Esophagus (tissue), 2 donors: ENCODE measurements around the gene COL1A2. TPM values are rescaled to one million over a fixed set of nuclear protein-coding genes. Genes with fewer than 3 reads are reported as not detected.

Experiments used
- H3K27ac ChIP-seq, 2 donors: one replicate each; pipeline ENCODE4 v1.5.1; 2013; ENCODE audit warnings: low read depth in 2 of 2, mild to moderate bottlenecking in 2 of 2, inconsistent platforms in 1 of 2, low read length in 1 of 2, moderate library complexity in 1 of 2
- H3K27me3 ChIP-seq, 2 donors: one replicate each; pipeline ENCODE4 v1.6.1; 2013; ENCODE audit warnings: low read length in 2 of 2, control low read depth in 1 of 2, mild to moderate bottlenecking in 1 of 2; ENCODE audit not compliant: insufficient read depth in 2 of 2, control insufficient read depth in 1 of 2
- H3K36me3 ChIP-seq, 2 donors: one replicate each; pipeline ENCODE4 v1.6.1; 2013; ENCODE audit warnings: low read length in 1 of 2; ENCODE audit not compliant: control insufficient read depth in 2 of 2, insufficient read depth in 2 of 2
- H3K4me1 ChIP-seq, 2 donors: one replicate each; pipeline ENCODE4 v1.6.1; 2013; ENCODE audit warnings: low read length in 1 of 2; ENCODE audit not compliant: control insufficient read depth in 2 of 2, insufficient read depth in 2 of 2
- H3K4me3 ChIP-seq, 2 donors: one replicate each; pipeline ENCODE4 v1.5.1; 2013; ENCODE audit warnings: low read length in 2 of 2, mild to moderate bottlenecking in 2 of 2, low read depth in 1 of 2, moderate library complexity in 1 of 2
- H3K9me3 ChIP-seq, 2 donors: one replicate each; pipeline ENCODE4 v1.6.1; 2013; ENCODE audit warnings: mild to moderate bottlenecking in 2 of 2, low read depth in 1 of 2, low read length in 1 of 2, moderate library complexity in 1 of 2; ENCODE audit not compliant: control insufficient read depth in 2 of 2, insufficient read depth in 1 of 2
- WGBS, 2 donors: extraction: QIAGEN DNeasy Blood & Tissue Kit; methylation state at CpG; one replicate each; pipeline ENCODE4 v1.1.7; 2013; 5-methylcytosine and 5-hydroxymethylcytosine counted together
- polyA plus RNA-seq, 2 donors: library from polyadenylated mRNA; stranded (reverse); fragments of 200-250 nt; gene quantifications; one replicate each; pipeline ENCODE4 v1.2.3, GENCODE V29; 2013
- donor health status: healthy with polysubstance abuse.
- donor health status: Bipolar disorder and iron deficiency.

Gene COL1A2
- polyA plus RNA-seq, 2 donors: 13.4 to 26.4 TPM

DNA sequence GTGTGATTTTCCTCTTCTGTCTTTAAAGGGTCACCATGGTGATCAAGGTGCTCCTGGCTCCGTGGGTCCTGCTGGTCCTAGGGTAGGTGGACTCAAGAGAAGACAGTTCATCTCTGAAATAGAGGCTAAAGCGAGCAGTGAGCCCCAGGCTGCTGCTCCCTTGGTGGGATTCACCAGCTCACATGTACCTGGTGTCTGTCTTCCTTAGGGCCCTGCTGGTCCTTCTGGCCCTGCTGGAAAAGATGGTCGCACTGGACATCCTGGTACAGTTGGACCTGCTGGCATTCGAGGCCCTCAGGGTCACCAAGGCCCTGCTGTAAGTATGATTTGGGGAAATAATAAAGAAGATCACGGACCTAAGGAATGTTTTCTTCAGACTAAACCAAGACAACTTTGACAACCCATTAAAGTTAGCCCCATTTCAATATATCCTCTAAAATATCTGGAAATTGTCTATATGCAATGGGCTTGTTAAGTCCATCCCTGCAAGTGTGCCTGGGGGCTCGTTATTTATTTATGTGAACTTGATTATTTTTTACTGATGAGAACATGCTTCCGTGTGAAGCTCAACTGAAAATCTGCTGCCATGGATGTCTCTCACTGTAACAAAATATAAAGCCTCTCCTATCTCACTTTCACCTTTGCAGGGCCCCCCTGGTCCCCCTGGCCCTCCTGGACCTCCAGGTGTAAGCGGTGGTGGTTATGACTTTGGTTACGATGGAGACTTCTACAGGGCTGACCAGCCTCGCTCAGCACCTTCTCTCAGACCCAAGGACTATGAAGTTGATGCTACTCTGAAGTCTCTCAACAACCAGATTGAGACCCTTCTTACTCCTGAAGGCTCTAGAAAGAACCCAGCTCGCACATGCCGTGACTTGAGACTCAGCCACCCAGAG, 32.5 kb downstream of the COL1A2 start:
- Histone ChIP-seq H3K9me3 (no peaks in the 10 kb centered on the region), H3K4me1 (no peaks in the 10 kb centered on the region), H3K4me3 (no peak overlapping the region), H3K27me3 (no peaks in the 10 kb centered on the region), H3K36me3 (peaks cover 0 to 2% of the 10 kb centered on the region in 2 donors), H3K27ac (peak overlapping the region in 1 of 2 donors; percentile 49)
- 76 to 78% methylated on average over 12 of the region's 12 CpGs for WGBS, 2 donors

DNA sequence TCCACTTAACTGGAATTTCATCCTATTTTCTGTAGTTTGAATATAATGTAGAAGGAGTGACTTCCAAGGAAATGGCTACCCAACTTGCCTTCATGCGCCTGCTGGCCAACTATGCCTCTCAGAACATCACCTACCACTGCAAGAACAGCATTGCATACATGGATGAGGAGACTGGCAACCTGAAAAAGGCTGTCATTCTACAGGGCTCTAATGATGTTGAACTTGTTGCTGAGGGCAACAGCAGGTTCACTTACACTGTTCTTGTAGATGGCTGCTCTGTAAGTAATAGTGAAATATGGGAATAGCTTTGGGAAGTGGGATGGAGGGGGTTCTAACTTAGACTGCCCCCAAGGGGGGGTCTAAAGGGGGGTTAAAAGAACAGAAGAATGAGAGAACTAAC, 34.5 kb downstream of the COL1A2 start:
- no peaks in the 10 kb centered on the region for H3K27me3 ChIP-seq
- H3K4me3 ChIP-seq: no peak overlapping the region
- H3K9me3 ChIP-seq: no peaks in the 10 kb centered on the region
- 87 to 90% methylated on average over 1 of the region's 1 CpG for WGBS, 2 donors
- H3K36me3 ChIP-seq: peaks cover 0 to 2% of the 10 kb centered on the region in 2 donors
- no peak overlapping the region for H3K27ac ChIP-seq
- no peaks in the 10 kb centered on the region for H3K4me1 ChIP-seq

DNA sequence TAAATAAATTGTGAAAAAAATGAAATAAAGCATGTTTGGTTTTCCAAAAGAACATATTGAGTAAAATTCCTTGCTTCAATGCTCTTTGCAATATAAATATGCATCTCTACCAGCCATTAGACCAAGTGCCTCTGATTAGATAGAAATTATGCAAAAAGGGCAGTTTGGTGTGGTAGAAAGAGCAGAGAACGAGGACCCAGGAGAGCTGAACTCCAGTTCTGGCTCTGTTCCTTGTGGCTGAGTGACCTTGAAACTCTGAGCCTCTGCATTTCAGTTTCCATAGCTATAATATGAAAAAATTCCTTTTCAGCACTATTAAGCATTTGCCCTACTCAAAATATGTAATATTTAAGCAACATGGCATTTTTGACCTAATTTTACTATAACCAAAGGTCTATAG, 36.5 kb downstream of the COL1A2 start:
- H3K4me1 ChIP-seq: no peaks in the 10 kb centered on the region
- WGBS, 2 donors: 45 to 67% methylated on average over 1 of the region's 1 CpG
- no peak overlapping the region for H3K27ac ChIP-seq
- H3K27me3 ChIP-seq: no peaks in the 10 kb centered on the region
- no peak overlapping the region for H3K4me3 ChIP-seq
- no peaks in the 10 kb centered on the region for H3K9me3 ChIP-seq
- H3K36me3 ChIP-seq: peaks cover 0 to 2% of the 10 kb centered on the region in 2 donors

DNA sequence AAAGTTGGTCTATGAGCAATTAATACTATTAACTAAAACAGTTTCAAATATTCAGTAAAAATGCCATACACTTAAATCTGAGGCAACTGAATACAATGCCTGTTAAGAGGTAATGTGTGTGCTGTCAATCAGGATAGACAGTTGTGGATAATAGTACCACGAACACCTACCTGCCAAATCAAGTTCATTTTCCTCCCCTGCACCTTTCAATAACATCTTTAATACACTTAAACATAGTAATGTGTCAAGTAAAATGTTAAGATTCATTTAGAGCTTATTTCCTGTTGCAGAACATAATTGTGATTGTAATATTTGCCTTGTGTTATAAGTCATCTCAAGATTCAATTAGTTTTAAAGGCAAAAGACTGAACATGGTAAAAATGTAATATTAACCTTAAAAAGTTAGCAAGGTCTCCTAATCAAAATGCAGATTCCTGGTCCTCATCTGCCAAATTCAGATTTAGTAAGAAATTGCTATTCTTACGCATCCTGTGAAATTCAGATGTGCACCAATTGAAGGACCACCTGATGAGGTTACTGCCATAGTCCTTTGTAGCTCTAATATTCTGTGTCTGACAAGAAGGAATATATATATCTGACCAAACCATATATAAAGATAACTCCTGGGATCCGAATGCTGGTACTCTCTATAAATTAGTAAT, 37.1 kb downstream of the COL1A2 start:
- Histone ChIP-seq H3K36me3 (peaks cover 0 to 2% of the 10 kb centered on the region in 2 donors), H3K9me3 (no peaks in the 10 kb centered on the region), H3K27me3 (no peaks in the 10 kb centered on the region), H3K4me3 (no peak overlapping the region), H3K4me1 (no peaks in the 10 kb centered on the region), H3K27ac (no peak overlapping the region)
- 73 to 74% methylated on average over 3 of the region's 3 CpGs for WGBS, 2 donors

DNA sequence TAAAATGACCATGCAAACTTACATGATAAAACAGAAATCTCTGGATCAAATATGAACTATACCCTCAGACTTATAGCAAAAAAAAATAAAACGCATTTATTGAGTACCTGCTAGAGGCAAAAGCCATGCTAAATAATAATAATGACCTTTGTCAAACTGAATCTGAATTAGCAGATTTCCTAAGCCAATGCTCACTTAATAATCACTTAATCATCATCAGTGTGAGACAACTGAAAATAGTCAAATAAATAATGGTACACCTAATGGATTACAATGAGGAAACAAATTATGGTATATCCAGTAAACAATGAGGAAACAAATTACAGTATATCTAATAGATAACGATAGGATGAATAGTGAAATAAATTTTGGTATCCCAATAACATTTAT, 37.6 kb downstream of the COL1A2 start:
- 79 to 89% methylated on average over 2 of the region's 2 CpGs for WGBS, 2 donors
- no peaks in the 10 kb centered on the region for H3K9me3 ChIP-seq
- no peaks in the 10 kb centered on the region for H3K27me3 ChIP-seq
- no peaks in the 10 kb centered on the region for H3K4me1 ChIP-seq
- no peaks in the 10 kb centered on the region for H3K36me3 ChIP-seq
- H3K27ac ChIP-seq: no peak overlapping the region
- no peak overlapping the region for H3K4me3 ChIP-seq

DNA sequence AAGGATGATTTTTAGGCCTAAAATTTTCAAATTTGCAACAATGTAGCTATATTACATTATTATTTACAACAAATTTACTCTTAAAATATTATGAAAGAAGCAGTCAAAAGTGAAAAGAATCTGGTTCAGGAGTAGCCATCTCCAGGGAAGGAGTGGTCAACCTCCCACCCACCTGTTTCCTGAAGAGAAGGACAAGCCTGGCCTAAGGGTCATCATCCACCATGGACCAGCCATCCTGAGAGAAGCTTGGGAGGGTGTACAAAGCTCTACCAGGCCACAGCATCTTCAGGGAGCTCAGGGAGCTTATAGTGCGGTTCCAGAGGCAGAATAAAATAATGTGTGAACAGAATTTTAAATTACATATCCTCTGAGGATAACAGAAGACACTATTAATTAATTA, 38.1 kb downstream of the COL1A2 start:
- WGBS, 2 donors: 87 to 88% methylated on average over 1 of the region's 1 CpG
- H3K4me3 ChIP-seq: no peak overlapping the region
- no peaks in the 10 kb centered on the region for H3K27me3 ChIP-seq
- no peaks in the 10 kb centered on the region for H3K9me3 ChIP-seq
- no peaks in the 10 kb centered on the region for H3K4me1 ChIP-seq
- no peaks in the 10 kb centered on the region for H3K36me3 ChIP-seq
- H3K27ac ChIP-seq: no peak overlapping the region

DNA sequence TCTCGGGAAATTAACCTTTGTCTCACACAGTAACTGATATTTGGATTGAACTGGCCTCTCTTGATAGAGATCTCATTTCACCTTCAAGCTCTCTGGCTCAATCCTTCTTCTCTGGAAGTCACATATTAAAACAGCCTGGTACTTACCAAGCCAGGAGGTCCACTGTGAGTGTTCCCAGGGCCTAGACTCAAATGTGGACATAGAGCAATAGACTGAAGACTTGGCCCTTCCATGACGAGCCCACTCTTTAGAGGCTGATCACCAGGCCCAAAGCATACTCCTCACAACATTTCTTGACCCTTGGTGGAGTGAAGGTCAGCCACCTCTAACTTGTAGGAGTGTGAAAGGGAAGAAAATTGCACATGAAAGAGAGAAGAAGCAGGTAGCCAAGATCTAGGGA, 38.5 kb downstream of the COL1A2 start:
- 73 to 78% methylated on average over 2 of the region's 2 CpGs for WGBS, 2 donors
- H3K4me3 ChIP-seq: no peak overlapping the region
- no peaks in the 10 kb centered on the region for H3K9me3 ChIP-seq

DNA sequence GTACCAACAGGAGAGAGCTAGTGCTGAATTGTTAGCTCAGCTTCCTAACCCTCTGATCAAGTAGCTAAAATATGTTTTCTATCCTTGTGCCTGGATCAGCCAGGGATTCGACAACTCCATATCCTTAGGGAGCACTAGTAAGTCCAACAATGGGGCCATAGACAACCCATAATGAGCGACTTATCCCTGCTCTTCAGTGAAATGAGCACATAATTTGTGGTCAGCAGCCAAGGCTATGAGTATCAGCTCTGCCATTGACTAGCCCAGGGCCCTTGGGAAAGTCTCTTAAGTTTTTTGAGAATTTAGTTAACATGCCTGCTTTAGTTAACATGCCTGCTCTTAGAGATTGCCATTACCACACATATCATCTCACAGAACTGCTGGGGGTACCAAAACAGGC, 39.3 kb downstream of the COL1A2 start:
- H3K36me3 ChIP-seq: no peaks in the 10 kb centered on the region
- H3K27ac ChIP-seq: no peak overlapping the region
- no peaks in the 10 kb centered on the region for H3K27me3 ChIP-seq
- 77 to 79% methylated on average over 2 of the region's 2 CpGs for WGBS, 2 donors
- H3K4me1 ChIP-seq: no peaks in the 10 kb centered on the region
- no peak overlapping the region for H3K4me3 ChIP-seq
- H3K9me3 ChIP-seq: no peaks in the 10 kb centered on the region

More for the DNA sequence above, 38.5 kb downstream of the COL1A2 start:
- Histone ChIP-seq H3K4me1 (no peaks in the 10 kb centered on the region), H3K27ac (no peak overlapping the region), H3K27me3 (no peaks in the 10 kb centered on the region), H3K36me3 (no peaks in the 10 kb centered on the region)

DNA sequence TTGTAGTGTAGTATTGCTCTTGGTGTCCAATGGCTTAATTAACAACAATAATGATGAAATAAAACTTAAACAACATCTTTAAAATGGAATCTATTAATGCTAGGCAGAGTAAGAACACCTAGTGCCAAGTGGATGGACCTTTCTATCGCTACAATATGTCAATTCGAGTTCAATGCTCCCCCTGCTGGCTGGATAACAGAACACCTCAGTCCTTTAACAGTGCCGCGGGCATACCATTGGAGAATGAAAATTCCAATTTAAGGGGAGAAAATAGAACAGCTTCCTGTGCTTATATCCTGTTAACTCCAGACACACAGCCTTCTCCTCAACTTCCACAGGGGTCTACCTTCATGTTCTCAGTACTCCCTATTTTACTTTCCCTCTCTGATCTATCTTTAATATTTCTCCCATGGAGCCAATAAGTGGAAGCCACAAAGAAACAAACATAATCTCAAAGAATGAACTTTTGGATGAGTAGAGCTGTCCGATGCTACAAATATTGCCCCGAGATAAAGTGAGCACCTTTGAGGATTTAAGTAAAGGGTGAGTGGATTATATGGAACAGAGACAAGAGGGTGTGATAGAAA, 41.4 kb downstream of the COL1A2 start:
- no peak overlapping the region for H3K4me3 ChIP-seq
- 15 to 20% methylated on average over 6 of the region's 6 CpGs for WGBS, 2 donors
- no peaks in the 10 kb centered on the region for H3K9me3 ChIP-seq
- no peaks in the 10 kb centered on the region for H3K36me3 ChIP-seq
- H3K4me1 ChIP-seq: no peaks in the 10 kb centered on the region
- H3K27me3 ChIP-seq: no peaks in the 10 kb centered on the region
- H3K27ac ChIP-seq: no peak overlapping the region
